Prostate gland (tissue), 2 donors: ENCODE measurements around the gene PLA2G2C.

Experiments
- CTCF ChIP-seq, 4 experiments: fragments of 200-600 bp in 2 of 4; fragments of 450-650 bp in 2 of 4; sonication (generic) in 2 of 4; IDR thresholded peaks; 1 replicate in 3 of 4; 2 replicates in 1 of 4; pipeline ENCODE4 v1.5.1; 2016 to 2019; ENCODE audit warnings: antibody characterized with exemption in 4 of 4, mild to moderate bottlenecking in 2 of 4, moderate library complexity in 2 of 4
- POLR2A ChIP-seq: fragments of 450-650 bp; IDR thresholded peaks from one replicate; pipeline ENCODE4 v1.6.1; 2016; ENCODE audit warnings: antibody characterized with exemption, mild to moderate bottlenecking
- POLR2AphosphoS5 ChIP-seq: sonication (generic); formaldehyde crosslinking; IDR thresholded peaks from one replicate; pipeline ENCODE4 v1.6.1; 2017; ENCODE audit warnings: antibody characterized with exemption

GRCh38 chr1:20126041-20126805 lies 60.1 kb downstream of the PLA2G2C start:
- TF ChIP-seq POLR2A (no peak), CTCF (IDR thresholded peaks at IDR 0.05) (no peak), POLR2AphosphoS5 (no peak)
